K562 (cell line): ENCODE results near the gene CSRNP3. TPM values are rescaled to one million over a fixed set of nuclear protein-coding genes. Genes with fewer than 3 reads are reported as not detected.

Experiments
- ARID4B ChIP-seq: sonication (generic); formaldehyde crosslinking; IDR thresholded peaks from 2 replicates; pipeline ENCODE4 v1.8.0; 2022; ENCODE audit warnings: mild to moderate bottlenecking, missing genetic modification reagents
- CREM ChIP-seq: IDR thresholded peaks from 2 replicates; pipeline ENCODE4 v1.6.1; 2014; ENCODE audit warnings: antibody characterized with exemption, low read depth
- HNRNPUL1 ChIP-seq: fragments of 200-400 bp; formaldehyde crosslinking; IDR thresholded peaks from 2 replicates; pipeline ENCODE4 v1.6.1; 2017; ENCODE audit warnings: low read length
- SMAD1 ChIP-seq: fragments of 150-350 bp; IDR thresholded peaks from 2 replicates; pipeline ENCODE4 v1.6.1; 2014; ENCODE audit warnings: low read length, low read depth; ENCODE audit not compliant: partially characterized antibody
- SRSF7 ChIP-seq: fragments of 200-400 bp; formaldehyde crosslinking; optimal IDR thresholded peaks from 2 replicates; pipeline ENCODE3; 2017; ENCODE audit warnings: mild to moderate bottlenecking, low read depth, low read length
- polyA plus RNA-seq, 8 experiments: library from polyadenylated mRNA; depleted of rRNA in 4 of 8; stranded (reverse) in 5 of 8; unstranded in 3 of 8; fragments of >200 nt; fragmentation: Nextera tagmentation in 2 of 8; fragmentation: Illumina TruSeq in 1 of 8; extraction: Ambion mirVana in 2 of 8; extraction: Trizol in 1 of 8; gene quantifications; 2 replicates each; pipeline versions ENCODE4 v1.2.1 to v1.2.3, GENCODE V29; 2011 to 2014; ENCODE audit warnings: inconsistent platforms in 1 of 8, missing spikeins in 1 of 8
- total RNA-seq, 7 experiments: library from RNA; depleted of rRNA in 6 of 7; stranded (reverse); fragments of >200 nt in 6 of 7; fragmentation: Illumina TruSeq in 2 of 7; extraction: Trizol in 2 of 7; gene quantifications; 2 replicates each; pipeline versions ENCODE4 v1.2.1 to v1.2.3, GENCODE V29; 2011 to 2021; ENCODE audit warnings: low replicate concordance in 1 of 7
- TF ChIP-seq, protein P1 (sequence below), 2 experiments: fragments of 450-650 bp; formaldehyde crosslinking in 1 of 2; IDR thresholded peaks; 2 replicates each; pipeline versions ENCODE4 v1.4.0 to v1.6.1; 2014 to 2020; ENCODE audit warnings: mild to moderate bottlenecking in 2 of 2, borderline replicate concordance in 1 of 2, low read depth in 1 of 2

Gene CSRNP3
- total and polyA plus RNA-seq, 9 of the 15 experiments (the other 6 are each of a cell fraction or from before 2014, with no cell fraction given): not detected

DNA sequence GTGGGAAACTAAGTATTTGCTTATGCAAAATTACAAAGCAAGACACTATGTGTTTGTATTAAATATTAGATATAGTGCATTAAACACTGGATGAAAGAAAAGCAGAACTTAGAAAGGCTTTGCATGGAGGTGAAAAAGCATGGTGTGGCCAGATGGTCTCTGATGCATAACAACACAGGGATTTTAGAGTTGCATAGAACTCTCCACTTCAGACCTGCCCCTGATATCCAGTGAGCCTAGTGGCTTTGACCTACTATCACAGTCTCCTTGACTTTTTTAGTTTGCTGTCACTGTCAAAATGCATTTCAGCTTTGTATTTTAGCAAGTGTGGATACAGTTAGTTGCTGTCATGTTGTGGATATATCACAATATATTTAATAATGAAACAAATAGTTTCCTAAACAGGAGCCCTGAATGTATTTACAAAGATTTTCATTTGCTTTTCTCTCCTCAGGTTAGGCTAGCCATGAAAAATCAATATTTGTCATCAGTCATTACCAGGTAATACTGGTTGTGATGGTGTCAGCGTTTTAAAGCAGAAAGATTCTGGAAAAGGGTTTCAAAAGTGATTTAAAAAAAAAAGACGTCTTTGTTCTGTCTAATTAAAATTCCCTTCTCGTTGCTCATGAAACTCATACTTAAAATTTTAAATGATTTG, 5.2 kb downstream of the CSRNP3 start (continued):
- TF ChIP-seq SMAD1 (no peak), HNRNPUL1 (no peak), CREM (no peak), ARID4B (no peak), SRSF7 (no peak)
- TF ChIP-seq, protein P1, sequence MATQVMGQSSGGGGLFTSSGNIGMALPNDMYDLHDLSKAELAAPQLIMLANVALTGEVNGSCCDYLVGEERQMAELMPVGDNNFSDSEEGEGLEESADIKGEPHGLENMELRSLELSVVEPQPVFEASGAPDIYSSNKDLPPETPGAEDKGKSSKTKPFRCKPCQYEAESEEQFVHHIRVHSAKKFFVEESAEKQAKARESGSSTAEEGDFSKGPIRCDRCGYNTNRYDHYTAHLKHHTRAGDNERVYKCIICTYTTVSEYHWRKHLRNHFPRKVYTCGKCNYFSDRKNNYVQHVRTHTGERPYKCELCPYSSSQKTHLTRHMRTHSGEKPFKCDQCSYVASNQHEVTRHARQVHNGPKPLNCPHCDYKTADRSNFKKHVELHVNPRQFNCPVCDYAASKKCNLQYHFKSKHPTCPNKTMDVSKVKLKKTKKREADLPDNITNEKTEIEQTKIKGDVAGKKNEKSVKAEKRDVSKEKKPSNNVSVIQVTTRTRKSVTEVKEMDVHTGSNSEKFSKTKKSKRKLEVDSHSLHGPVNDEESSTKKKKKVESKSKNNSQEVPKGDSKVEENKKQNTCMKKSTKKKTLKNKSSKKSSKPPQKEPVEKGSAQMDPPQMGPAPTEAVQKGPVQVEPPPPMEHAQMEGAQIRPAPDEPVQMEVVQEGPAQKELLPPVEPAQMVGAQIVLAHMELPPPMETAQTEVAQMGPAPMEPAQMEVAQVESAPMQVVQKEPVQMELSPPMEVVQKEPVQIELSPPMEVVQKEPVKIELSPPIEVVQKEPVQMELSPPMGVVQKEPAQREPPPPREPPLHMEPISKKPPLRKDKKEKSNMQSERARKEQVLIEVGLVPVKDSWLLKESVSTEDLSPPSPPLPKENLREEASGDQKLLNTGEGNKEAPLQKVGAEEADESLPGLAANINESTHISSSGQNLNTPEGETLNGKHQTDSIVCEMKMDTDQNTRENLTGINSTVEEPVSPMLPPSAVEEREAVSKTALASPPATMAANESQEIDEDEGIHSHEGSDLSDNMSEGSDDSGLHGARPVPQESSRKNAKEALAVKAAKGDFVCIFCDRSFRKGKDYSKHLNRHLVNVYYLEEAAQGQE (IDR thresholded peaks at IDR 0.05; ENCODE audit: borderline replicate concordance): no peak
- TF ChIP-seq, protein P1 (CRISPR knock-in tag; IDR thresholded peaks at IDR 0.05; ENCODE audit: low read depth): no peak
- TF ChIP-seq, all 486 proteins: peak for 0
